Measurements from ENCODE around the gene MBOAT1. TPM values are rescaled to one million over a fixed set of nuclear protein-coding genes. Genes with fewer than 3 reads are reported as not detected.

MBOAT1 gene
- total RNA-seq, 1 experiment from 2014 or later, result 9.9 TPM

GRCh38 chr6:20168690-20169089, 43.6 kb downstream of the MBOAT1 start:
- H3K27ac Mint-ChIP-seq, result no peak overlapping the region

More at GRCh38 chr6:20168690-20169089, 43.6 kb downstream of the MBOAT1 start:
- Histone ChIP-seq H2BK20ac (ENCODE audit: low read depth, low read length, poor library complexity, severe bottlenecking) (no peak overlapping the region), H4K20me1 (ENCODE audit: control insufficient read depth, insufficient read depth, insufficient read length) (no peaks in the 10 kb centered on the region), H3K79me2 (ENCODE audit: insufficient read depth, low read length) (no peaks in the 10 kb centered on the region), H2BK12ac (ENCODE audit: insufficient read length, low read depth, low read length) (no peak overlapping the region), H3K23me2 (ENCODE audit: insufficient read length, low read depth, low read length, poor library complexity, severe bottlenecking) (no peaks in the 10 kb centered on the region), H2BK15ac (ENCODE audit: low read depth, low read length) (no peak overlapping the region), H3K9ac (ENCODE audit: extremely low read depth, insufficient read length, low read length) (no peak overlapping the region), H4K8ac (replicated peaks; ENCODE audit: insufficient read length, low read depth, low read length) (no peak overlapping the region), H3K4me2 (ENCODE audit: insufficient read depth, insufficient read length, low read length) (no peak overlapping the region), H3K18ac (ENCODE audit: insufficient read length, low read depth, low read length) (no peak overlapping the region), H3K4ac (ENCODE audit: low read depth, low read length) (no peak overlapping the region), H2BK5ac (ENCODE audit: insufficient read length, low read length) (no peak overlapping the region), H3K56ac (ENCODE audit: insufficient read length, low read depth, low read length) (no peak overlapping the region), H2AFZ (ENCODE audit: low read length) (no peak overlapping the region), H3K23ac (ENCODE audit: insufficient read length, low read depth, low read length) (no peak overlapping the region), H3K27ac (ENCODE audit: insufficient read length, low read depth, low read length) (no peak overlapping the region), H2BK120ac (ENCODE audit: low read depth, low read length, poor library complexity, severe bottlenecking) (no peak overlapping the region), H4K5ac (ENCODE audit: insufficient read length, low read depth, low read length) (no peak overlapping the region), H3K27me3 (ENCODE audit: insufficient read depth, low read length) (no peaks in the 10 kb centered on the region), H3K79me1 (ENCODE audit: insufficient read depth, low read depth, low read length, poor library complexity, severe bottlenecking) (no peaks in the 10 kb centered on the region), H3T11ph (ENCODE audit: low read length) (no peak overlapping the region), H3K14ac (ENCODE audit: insufficient read depth, low read length) (no peak overlapping the region), H3K9me3 (ENCODE audit: control insufficient read depth, low read depth, low read length) (no peaks in the 10 kb centered on the region), H2AK5ac (ENCODE audit: insufficient read length, low read length) (no peak overlapping the region), H3K4me1 (ENCODE audit: insufficient read depth, low read length) (peaks cover 3% of the 10 kb centered on the region), H4K91ac (ENCODE audit: insufficient read length, low read depth, low read length) (no peak overlapping the region)
- Mint-ChIP-seq H3K9me3 (no peaks in the 10 kb centered on the region), H3K36me3 (ENCODE audit: insufficient read depth in 1 of 3, low read depth in 3 of 3) (no peaks in the 10 kb centered on the region; a peak in 1 of 7 replicates), H3K27me3 (ENCODE audit: low read depth) (no peaks in the 10 kb centered on the region; the same call in 1 of the 2 replicates), H3K4me1 (peaks cover 5% of the 10 kb centered on the region in 2 experiments; a peak in 3 of 4 replicates), H3K4me3 (no peak overlapping the region)
- WGBS (ENCODE audit: extremely low coverage, insufficient read length, low lambda C conversion rate), result no CpG with 5 or more reads among the region's 2 CpGs
- DNase-seq, result no peak
- TF ChIP-seq CTCF (conservative IDR thresholded peaks at IDR 0.05), result no peak
